Urothelium cell line (cell line): ENCODE measurements around the gene CRB3.
A peak's percentile ranks its signal among the peaks of the same experiment; 100 is the strongest.

Experiments used
- DNase-seq: peaks from one replicate; pipeline ENCODE4 v3.0.0; 2011; ENCODE audit warnings: low spot score, mixed read lengths
- FAIRE-seq: peaks from 2 replicates; lab custom pipeline; 2011; peaks lifted over from hg19 to GRCh38; lab: Jason Lieb, UNC

CRB3 gene

DNA sequence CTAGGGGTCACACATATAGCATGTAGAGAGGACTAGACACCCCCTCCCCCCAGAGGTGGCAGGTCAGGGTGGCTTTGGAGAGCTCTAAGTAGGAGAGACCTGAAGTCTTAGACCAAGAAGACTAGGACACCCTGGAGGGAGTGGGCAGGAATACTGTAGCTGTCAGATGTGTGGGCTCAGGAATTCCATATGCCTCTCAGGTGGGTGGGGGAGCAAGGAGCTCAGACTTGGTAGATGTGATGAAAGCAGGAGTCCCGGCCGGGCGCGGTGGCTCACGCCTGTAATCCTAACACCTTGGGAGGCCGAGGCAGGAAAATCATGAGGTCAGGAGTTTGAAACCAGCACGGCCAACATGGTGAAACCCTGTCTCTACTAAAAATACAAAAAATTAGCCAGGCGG lies 1.6 kb downstream of the CRB3 start:
- FAIRE-seq, result no peak
- DNase-seq, result no peak

GRCh38 chr19:6466526-6467248 lies 2.6 kb downstream of the CRB3 start:
- FAIRE-seq (no peak), DNase-seq (no peak)

- no peak for FAIRE-seq
- DNase-seq, result no peak
Measured at GRCh38 chr19:6467384-6467783, 3.3 kb downstream of the CRB3 start.

DNA sequence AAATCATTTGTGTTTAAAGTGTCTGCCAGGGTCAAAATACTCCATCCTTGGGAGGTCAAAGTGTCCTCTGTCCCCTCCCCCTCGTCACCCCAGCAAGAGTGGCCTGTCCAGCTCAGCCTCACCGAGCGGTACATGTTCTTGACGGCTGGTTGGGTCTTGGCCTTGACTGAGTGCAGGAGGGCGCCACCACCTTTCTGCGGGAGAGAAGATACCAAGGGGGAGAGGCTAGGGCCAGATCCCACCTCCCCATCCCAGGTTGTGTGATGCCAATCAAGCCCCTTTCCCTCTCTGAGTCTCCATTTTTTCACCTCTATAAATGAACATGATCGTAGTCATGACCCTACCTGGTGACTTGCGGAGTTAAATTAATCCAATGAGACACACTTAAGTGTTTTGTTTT lies 6.1 kb downstream of the CRB3 start:
- FAIRE-seq (no peak), DNase-seq (no peak)

DNA sequence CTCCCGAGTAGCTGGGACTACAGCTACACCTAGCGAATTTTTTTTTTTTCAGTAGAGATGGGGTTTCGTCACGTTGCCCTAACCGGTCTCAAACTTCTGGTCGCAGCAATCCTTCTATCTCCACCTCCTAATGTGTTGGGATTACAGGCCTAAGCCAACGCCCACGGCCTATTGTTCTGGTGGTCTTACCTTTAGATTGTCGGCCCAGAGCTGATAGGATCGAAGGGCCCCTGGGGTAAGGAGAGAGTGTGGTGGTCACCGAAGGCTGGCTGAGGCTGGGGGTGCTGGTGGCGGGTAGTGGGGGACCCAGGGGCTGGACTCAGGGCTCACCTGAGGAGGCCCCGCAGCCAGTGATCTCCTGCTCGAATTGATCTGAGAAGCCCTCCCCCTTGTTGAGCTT lies 7.0 kb downstream of the CRB3 start:
- FAIRE-seq, result no peak
- no peak for DNase-seq

DNA sequence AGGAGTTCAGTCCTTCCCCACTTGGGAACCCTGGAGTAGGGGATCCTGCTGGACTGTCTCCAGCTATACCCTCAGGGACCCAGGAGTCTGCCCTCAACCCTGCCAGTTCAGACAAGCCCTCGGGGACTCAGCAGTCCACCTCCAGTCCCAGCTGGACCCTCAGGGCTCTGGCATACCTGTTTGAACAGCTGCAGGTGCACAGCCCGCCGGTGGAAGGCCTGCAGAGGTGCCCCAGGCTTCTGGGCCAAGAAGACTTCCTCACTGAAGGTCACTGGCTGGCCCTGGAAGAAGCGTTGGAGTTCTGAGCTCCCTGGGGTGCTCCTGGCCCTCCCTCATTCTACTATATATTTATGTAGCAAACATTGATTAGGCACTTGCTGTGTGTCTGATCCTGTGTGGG lies 8.6 kb downstream of the CRB3 start:
- FAIRE-seq (no peak), DNase-seq (no peak)

GRCh38 chr19:6473647-6474046 lies 9.6 kb downstream of the CRB3 start:
- DNase-seq, result no peak
- FAIRE-seq, result no peak

DNA sequence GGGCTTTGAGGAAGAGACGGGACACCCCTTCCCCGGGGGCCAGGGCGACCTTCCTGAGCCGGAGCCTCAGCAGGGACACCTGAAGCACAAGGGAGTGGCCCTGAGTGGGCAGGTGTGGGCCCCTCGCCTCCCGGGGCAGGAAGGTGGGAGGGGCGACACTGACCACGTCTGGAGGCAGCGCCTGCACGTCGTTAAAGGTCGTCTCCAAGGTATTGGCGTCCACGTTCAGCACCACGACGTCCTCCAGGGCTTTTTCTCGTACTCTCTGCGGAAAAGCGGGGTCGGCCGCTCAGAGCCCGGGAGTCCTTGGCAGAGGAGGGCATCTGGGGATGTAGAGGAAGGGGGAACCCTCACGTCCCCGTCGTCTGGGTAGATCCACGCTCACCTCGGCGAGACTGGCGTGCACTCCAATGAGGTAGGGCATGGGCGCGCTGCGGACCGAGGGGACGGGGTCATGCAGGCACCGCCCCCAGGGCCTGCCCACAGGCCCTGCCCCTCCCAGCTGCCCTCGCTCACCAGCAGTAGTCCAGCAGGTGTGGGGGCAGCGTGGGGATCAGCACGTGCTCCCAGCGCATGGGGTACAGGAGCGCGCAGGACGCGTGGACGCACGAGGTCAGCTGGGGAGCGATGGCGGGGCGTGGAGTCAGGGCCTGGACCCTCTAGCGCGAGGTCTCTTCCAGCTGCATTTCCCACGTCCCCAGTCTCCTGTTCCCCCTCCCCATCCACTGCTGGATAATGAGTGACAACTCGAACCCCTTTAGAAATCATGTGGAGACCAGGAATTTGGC lies 11.4 kb downstream of the CRB3 start:
- FAIRE-seq, result no peak
- DNase-seq, result no peak

DNA sequence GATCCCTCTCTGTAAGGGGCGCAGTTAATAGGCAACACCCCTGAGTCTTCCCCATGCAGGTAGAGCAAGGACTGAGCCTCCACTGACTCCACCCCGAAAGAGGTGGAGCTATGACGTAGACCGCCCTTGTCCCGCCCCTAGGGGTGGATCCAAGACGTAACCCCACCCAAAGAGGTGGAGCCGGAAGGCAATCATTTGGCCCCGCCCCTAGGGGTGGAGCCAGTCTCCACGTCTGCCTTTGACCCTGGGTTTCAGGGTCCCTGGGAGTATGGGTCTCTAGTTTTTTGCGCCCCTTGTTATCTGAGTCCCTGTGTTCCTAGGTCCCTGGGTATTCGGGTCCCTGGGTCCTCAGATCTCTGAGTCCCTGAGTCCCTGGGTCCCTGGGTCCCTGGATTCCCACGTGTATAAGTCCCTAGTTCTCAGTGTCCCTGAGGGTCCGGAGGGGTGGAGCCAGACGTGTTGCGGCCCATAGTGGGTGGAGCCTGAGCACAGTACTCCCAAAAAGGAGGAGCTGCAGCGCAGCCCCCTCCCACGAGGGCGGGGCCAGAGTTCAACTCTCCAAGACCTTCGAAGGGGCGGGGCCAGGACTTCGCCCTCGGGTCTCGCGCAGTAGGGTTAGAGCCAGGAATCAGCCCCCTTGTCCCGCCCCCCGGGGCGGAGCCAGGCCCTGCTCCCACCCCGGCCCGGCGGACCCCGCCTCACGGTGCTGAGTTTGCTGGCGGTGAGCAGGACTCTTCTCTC lies 12.3 kb downstream of the CRB3 start:
- DNase-seq, result peak; percentile 27
- FAIRE-seq, result no peak

GRCh38 chr19:6476896-6477431 lies 12.9 kb downstream of the CRB3 start:
- no peak for DNase-seq
- FAIRE-seq, result no peak

DNA sequence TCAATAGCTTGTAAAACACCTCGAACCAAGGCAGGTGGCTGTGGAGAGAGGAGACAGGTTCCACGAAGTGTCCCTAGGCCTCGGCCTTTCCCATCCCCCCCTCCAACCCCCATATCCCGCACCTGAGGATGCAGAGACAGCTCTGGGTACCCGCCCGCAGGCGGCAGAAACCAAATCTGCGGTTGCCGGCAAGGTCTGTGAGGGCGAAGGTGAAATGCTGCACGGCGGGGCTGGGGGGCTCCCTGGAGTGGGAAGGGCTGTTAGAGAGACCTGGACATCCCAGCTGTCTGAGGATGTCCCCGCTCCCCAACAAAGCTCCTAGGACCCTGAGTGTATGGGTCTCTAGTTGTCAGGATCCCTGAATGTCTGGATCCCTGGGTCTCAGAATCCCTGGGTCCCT lies 14.7 kb downstream of the CRB3 start:
- DNase-seq (no peak), FAIRE-seq (no peak)

- DNase-seq, result no peak
Measured at GRCh38 chr19:6479836-6480398, 15.8 kb downstream of the CRB3 start.

GRCh38 chr19:6480848-6481415 lies 16.9 kb downstream of the CRB3 start:
- no peak for FAIRE-seq
- DNase-seq, result no peak

More at GRCh38 chr19:6479836-6480398, 15.8 kb downstream of the CRB3 start:
- no peak for FAIRE-seq

DNA sequence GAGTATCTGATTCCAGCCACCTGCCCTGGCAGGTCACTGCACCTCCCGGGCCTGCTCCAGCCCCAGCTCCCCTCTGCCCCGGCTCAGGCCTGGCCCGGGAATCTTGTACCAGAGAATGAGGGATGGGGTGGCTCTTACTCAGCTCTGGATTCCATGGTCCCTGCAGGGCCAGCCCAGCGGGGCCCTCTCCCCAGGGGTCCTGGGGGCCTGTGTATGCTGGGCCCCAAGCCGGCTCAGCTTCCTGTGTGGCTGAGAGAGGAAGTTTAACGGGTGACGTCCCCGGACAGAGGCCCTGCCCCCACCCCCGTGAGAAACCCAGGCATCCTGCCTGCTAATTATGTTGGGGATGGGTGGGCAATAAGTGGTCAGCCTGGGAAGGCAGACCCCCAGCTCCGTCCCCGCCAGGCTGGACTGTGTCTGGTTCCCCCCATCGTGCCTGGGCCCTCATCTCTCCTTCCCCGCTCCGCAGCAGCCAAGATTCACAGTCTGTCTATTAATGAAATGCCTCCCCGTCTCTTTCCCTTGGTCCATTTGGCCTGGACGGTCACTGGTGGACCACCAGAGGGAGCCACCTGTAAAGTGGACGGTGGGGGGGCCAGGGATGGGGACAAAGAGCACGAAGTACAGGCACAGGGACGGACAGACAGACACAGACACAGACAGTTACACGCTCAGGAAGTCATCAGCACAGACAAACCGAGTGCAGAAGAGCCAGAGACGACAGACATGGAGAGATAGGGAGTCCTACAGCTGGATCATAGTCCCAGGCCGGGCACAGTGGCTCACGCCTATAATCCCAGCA lies 17.7 kb downstream of the CRB3 start, which contains the start of gene DENND1C:
TSS of gene DENND1C (minus strand) at position 247 of the 802 bp plus-strand sequence. CDS start at position 155, 92 bp downstream.
- no peak for FAIRE-seq
- DNase-seq, result no peak

- no peak for DNase-seq
- no peak for FAIRE-seq
Measured at GRCh38 chr19:6482343-6482686, 18.2 kb downstream of the CRB3 start.

- no peak for DNase-seq
- no peak for FAIRE-seq
Measured at GRCh38 chr19:6483235-6483634, 19.2 kb downstream of the CRB3 start.

DNA sequence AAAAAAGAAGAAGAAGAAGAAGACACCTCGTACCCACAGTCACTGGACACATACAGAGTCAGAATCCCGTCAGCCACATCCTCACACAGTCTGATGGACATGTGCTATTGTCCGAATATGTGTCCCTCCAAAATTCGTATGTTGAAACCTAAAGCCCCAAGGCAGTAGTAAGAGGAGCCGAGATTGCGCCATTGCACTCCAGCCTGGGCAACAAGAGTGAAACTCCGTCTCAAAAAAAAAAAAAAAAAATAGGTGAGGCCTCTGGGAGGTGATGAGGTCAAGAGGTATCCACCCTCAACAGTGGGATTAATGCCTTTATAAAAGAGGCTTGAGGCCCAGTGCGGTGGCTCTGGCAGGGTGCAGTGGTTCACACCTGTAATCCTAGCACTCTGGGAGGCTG lies 20.2 kb downstream of the CRB3 start:
- FAIRE-seq (no peak), DNase-seq (no peak)

DNA sequence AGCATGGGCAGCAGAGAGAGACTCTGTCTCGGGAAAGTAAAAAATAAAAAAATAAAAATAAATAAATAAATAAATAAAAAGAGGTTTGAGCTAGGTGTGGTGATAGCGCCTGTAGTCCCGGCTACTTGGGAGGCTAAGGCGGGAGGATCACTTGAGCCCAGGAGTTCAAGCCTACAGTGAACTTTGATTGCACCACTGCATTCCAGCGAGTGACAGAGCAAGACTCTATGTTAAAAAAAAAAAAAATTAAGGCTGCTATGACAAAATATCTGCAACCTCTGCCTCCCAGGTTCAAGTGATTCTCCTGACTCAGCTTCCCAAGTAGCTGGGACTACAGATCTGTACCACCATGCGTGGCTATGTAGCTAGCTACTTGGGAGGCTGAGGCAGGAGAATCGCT lies 20.8 kb downstream of the CRB3 start:
- no peak for DNase-seq
- FAIRE-seq, result no peak

DNA sequence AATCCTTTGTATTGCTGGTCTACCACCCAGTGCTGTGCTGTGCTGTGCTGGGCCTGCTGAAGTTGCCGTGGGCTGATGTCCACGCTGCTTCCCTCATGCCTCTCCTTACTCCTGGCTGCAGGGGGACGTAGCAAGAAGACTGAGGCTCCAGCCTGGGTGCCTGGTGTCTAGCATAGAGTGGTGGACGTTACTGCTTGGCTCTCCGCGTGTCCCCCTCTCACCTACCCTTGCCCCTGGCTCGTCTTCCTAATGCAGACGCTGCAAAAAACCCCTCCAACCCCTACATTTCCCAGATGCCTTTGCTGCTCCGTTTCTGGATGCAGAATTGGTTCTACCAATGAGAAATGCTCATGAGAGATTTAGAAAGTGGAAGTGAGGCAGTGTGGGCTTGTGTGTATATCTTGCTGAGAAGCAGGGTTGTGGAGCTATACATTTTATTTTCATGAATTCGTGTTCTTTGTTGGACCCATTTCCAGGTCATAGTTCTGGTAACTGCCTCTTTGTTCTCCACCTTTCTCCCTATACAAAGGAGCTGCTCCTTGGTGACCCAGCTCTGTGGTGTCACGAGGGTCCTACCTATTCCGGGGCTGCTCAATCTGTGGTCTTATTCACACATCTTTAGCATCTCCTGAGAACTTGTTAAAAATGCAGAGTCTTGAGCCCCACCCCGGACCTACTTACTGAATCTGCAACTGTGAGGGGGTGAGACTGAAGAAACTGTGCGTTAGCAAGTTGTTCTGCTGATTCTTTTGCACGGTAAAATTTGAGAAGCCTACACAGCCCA lies 25.4 kb downstream of the CRB3 start:
- DNase-seq (no peak), FAIRE-seq (no peak)
